BE2C (cell line): ENCODE measurements around the gene BICD1.

ENCODE experiments used
- DNase-seq: peaks from one replicate; pipeline ENCODE4 v3.0.0-alpha.2; 2020
- H3K27me3 ChIP-seq: fragments of 250-450 bp; sonication (Bioruptor Pico); 2 replicates; pipeline ENCODE4 v1.5.1; 2020; ENCODE audit warnings: mild to moderate bottlenecking
- H3K36me3 ChIP-seq: fragments of 250-450 bp; sonication (Bioruptor Pico); 2 replicates; pipeline ENCODE4 v1.5.1; 2020; ENCODE audit warnings: mild to moderate bottlenecking
- H3K4me1 ChIP-seq: fragments of 250-450 bp; sonication (Bioruptor Pico); 2 replicates; pipeline ENCODE4 v1.5.1; 2020
- H3K4me3 ChIP-seq: 2 replicates; pipeline ENCODE4 v1.5.1; 2011; ENCODE audit warnings: low read depth, low read length
- H3K9me3 ChIP-seq: fragments of 250-450 bp; sonication (Bioruptor Pico); 2 replicates; pipeline ENCODE4 v1.5.1; 2020
- CTCF ChIP-seq: IDR thresholded peaks from 2 replicates; pipeline ENCODE4 v1.5.1; 2012; ENCODE audit warnings: mild to moderate bottlenecking, low read depth, low read length

Gene BICD1

GRCh38 chr12:32398816-32399369 is 292.2 kb downstream of the BICD1 start:
- no peaks in the 10 kb centered on the region for H3K36me3 ChIP-seq

GRCh38 chr12:32399370-32400113 is 292.9 kb downstream of the BICD1 start, which contains the start of gene FGD4:
TSS of gene FGD4 (plus strand) at chr12:32399558.
- DNase-seq = peak; percentile 87
- peak; percentile 47 for TF ChIP-seq CTCF
- Histone ChIP-seq H3K4me3 (peak within 1 kb of the TSS; percentile 62), H3K4me1 (no peaks in the 10 kb centered on the region), H3K36me3 (no peaks in the 10 kb centered on the region), H3K9me3 (no peaks in the 10 kb centered on the region), H3K27me3 (peaks cover 31% of the 10 kb centered on the region)

More at GRCh38 chr12:32398816-32399369, 292.2 kb downstream of the BICD1 start:
- H3K9me3 ChIP-seq = no peaks in the 10 kb centered on the region
- H3K27me3 ChIP-seq = peaks cover 31% of the 10 kb centered on the region
- peak overlapping the region; percentile 62 for H3K4me3 ChIP-seq
- DNase-seq = no peak
- no peaks in the 10 kb centered on the region for H3K4me1 ChIP-seq
- no peak for TF ChIP-seq CTCF

GRCh38 chr12:32400114-32400672 is 293.5 kb downstream of the BICD1 start:
- no peak for TF ChIP-seq CTCF
- H3K4me1 ChIP-seq = no peaks in the 10 kb centered on the region
- H3K9me3 ChIP-seq = no peaks in the 10 kb centered on the region
- DNase-seq = no peak
- no peaks in the 10 kb centered on the region for H3K36me3 ChIP-seq
- peak overlapping the region; percentile 62 for H3K4me3 ChIP-seq
- H3K27me3 ChIP-seq = peaks cover 29% of the 10 kb centered on the region

- peaks cover 27% of the 10 kb centered on the region for H3K27me3 ChIP-seq
- no peak for DNase-seq
- no peaks in the 10 kb centered on the region for H3K4me1 ChIP-seq
- H3K36me3 ChIP-seq = no peaks in the 10 kb centered on the region
- H3K4me3 ChIP-seq = no peak overlapping the region
- TF ChIP-seq CTCF = no peak
- no peaks in the 10 kb centered on the region for H3K9me3 ChIP-seq
Measured at GRCh38 chr12:32400866-32401265, 294.2 kb downstream of the BICD1 start.

GRCh38 chr12:32402170-32402569 is 295.5 kb downstream of the BICD1 start:
- Histone ChIP-seq H3K4me3 (no peak overlapping the region), H3K9me3 (no peaks in the 10 kb centered on the region), H3K27me3 (peaks cover 27% of the 10 kb centered on the region), H3K4me1 (no peaks in the 10 kb centered on the region), H3K36me3 (no peaks in the 10 kb centered on the region)
- TF ChIP-seq CTCF = no peak
- no peak for DNase-seq

- DNase-seq = no peak
- no peak for TF ChIP-seq CTCF
- H3K4me1 ChIP-seq = no peaks in the 10 kb centered on the region
Measured at GRCh38 chr12:32402946-32403345, 296.3 kb downstream of the BICD1 start.

More at GRCh38 chr12:32402946-32403345, 296.3 kb downstream of the BICD1 start:
- H3K9me3 ChIP-seq = no peaks in the 10 kb centered on the region
- H3K36me3 ChIP-seq = no peaks in the 10 kb centered on the region
- H3K27me3 ChIP-seq = peaks cover 27% of the 10 kb centered on the region
- no peak overlapping the region for H3K4me3 ChIP-seq
